GM03348 (cell line): ENCODE measurements around the gene PCP4L1.
"Not testable (repeated sequence)": the region's sequence is repeated elsewhere in the genome, so short reads cannot be mapped to it uniquely, and the experiment has no call there.

Experiments
- DNase-seq: peaks from one replicate; pipeline ENCODE4 v3.0.0; 2012; ENCODE audit warnings: low spot score

PCP4L1 gene

DNA sequence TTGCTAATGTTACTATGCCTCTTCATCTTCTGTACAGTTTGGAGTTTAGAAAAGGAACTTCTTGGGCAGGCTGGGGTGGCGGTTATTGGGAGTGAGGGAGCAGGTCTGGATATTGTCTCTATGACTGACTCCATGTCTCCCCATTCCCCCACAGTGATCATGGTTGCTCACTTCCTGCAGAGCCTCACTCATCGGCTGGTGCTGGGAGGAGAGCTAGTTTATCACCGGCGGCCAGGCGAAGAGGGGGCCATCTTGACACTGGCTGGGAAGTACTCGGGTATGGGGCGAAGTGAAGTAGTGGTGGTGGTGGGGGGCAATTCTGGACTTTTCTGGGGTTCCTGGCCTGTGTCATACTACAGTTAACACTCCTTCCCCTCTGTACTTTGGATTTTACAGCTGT is 30.5 kb upstream of the PCP4L1 start:
- DNase-seq = no peak

DNA sequence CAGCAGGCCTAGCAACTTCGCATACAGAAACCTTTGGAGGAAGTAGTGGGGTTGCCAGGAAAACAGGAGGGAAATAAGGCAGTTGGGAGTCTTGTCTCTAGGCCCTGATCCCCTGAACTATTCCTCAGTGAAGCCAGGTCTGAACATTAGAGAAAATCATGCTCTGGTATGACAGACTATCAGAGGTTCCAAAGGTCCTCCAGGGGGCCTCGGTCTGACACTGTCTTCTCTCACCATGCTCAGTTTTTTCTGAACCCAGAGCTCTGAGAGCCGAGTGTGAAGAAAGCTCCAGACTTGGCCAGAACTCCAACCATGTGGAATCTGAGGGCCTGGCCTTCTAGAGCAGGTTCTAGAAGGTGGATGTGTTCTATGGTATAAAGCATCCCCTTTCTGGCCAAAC is 28.6 kb upstream of the PCP4L1 start:
- DNase-seq = no peak

DNA sequence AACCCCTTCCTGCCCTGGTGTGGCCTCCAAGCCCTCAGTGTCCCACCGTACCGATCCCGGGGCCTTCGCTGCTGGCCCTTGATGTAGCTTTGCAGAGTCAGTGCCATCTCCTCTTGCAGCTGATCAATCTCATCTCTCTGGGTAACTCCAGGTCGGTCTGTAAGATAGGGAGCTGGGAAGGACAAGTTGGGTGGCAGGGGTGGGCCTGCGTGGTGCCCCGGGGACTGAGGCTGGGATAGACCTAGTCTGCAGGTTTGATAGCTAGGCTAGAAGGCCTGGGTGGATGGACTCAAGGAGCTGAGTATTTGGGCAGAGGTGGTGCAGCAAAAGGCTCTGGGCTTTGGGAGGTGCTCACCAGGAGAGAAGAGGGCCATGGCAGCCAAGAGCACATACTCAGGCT is 27.8 kb upstream of the PCP4L1 start:
- no peak for DNase-seq

DNA sequence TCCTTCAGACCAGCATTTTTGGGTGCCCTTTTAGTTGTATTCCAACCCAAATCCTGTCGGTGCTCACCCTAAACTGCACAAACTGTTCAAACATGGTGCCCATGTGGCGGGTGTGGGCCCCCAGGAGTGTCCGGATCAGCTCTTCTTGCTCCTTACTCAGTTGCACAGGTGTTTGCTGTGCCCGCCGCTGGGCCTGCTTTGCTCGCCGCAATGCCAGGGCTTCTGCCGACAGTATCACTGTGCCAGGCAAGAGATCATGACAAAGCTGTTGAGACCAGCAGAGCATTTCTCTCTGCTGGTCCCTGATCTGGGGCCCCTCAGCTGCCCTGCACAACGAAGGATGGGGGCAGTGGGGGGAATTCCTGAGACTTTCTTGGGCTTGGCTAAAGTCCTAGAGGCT is 25.4 kb upstream of the PCP4L1 start:
- DNase-seq = no peak

DNA sequence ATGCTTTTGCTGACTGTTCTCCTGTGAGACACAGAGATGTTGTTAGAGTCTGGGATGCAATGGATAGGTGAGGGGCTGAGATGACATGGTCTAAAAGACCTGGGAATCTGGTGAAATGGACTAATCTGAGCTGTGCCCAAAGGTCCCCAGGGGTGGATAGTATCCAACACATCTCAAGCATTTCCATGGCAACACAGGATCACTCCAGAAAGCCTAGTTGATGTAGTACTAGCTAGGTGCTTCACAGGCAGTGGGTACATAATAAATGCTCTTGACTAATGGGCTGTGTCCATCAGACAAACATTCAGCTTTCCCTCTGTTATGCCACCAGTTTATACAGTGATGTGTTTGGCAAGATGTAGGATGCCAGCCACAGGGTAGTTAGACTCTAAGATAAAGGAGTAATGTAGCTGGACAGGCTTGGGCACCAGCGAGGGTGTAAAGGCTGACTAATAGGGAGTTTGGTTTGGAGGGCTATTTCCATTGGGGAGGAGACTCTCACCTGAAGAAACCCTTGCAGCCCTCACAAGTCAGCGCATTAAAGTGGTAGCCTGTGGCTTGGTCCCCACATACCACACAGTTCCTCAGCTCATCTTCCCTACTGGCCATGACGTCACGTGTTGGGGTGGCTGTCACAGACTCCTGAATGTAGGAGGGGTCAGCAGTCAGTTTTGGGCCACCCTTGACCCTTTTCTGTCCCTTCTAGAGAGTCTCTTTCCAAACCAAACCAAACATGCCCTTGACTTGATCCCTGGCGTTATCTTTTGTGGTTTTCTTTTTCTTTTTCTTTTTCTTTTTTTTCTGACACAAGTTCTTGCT is 22.4 kb upstream of the PCP4L1 start:
- no peak for DNase-seq

DNA sequence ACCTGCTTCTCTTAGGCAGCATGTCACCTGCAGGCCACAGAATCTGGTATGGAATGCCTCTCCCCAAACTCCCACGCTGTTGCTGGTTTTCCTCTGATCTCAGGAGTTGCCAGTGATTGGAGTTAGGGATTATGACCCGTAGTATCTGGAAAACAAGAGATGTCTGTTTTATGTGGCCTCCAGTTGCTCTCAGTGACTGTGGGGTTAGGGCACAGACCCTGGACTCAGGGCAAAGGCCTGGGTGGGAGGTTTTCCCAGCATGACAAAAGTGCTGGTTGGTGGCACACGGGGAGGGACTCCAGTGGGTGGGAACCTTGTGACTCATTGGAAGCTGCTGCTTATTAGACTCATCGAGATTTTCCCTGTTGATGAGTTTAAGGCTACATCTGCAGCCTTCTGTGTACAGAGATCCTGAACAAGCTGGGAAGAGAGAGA is 20.5 kb upstream of the PCP4L1 start, which contains the start of gene NR1I3:
NR1I3 (minus strand) TSS at position 165 of the 435 bp plus-strand sequence. CDS start 1,638 bp downstream, outside the sequence.
- DNase-seq = peak; percentile 24

DNA sequence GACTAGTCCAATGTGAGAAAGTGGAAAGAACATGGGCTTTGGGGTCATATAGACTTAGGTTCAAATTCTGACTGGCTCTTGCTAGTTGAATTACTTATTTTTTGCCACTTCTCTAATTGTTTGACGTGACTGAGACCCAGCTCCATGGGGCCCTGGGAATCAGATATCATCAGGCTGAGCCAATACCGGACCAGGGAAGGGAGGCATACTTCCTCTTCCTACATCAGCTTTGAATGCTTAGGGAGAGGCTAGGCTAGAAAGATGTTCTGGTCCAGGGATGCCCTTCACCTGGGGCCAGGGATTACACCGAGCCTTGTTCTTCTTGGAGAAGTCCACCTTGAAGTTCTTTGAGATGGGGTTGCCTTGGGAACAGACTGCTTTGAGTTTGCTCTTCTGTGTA is 16.9 kb upstream of the PCP4L1 start:
- no peak for DNase-seq

DNA sequence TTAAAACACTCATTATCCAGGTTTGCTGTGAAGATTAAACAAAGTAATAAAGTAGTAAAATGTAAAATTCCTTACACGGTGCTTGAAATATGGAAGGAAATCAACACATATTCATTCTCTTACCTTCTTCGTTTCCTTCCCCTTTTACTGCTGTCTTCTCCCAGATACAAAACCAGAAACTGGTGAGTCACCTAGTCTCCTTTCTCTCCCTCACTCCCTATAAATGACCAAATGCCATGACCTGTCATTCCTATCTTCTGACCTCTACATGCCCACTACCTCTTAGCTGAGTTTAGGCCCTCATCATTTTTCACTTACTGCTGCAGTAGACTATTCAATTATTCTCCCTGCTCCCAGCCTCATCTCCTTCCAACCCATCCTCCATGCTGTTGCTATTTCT is 16.2 kb upstream of the PCP4L1 start:
- no peak for DNase-seq

DNA sequence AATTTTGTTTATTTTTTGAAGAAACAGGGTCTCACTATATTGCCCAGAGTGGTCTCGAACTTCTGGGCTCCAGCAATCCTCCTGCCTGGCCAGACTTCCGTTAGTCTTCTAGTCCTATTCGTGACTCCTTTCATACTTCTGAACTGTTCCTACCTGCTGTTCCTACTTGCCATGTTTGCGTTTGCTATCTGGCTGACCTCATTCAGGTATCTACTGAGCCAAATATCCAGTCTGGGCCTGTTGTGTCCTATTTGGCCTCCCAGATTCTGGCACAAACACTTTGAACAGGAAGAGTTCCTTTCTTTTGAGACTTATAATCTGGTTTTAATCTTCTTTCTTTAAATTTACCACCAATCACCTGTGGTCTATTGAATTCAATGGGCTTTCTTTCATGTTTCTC is 13.7 kb upstream of the PCP4L1 start:
- no peak for DNase-seq

DNA sequence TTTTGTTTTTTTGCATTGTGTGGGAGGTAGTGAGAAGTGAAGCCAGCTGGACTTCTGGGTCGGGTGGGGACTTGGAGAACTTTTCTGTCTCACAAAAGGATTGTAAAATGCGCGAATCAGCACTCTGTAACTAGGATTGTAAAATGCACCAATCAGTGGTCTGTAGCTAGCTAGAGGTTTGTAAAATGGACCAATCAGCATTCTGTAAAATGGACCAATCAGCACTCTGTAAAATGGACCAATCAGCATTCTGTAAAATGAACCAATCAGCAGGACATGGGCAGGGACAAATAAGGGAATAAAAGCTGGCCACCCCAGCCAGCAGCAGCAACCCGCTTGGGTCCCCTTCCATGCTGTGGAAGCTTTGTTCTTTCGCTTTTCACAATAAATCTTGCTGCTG is 8.4 kb upstream of the PCP4L1 start:
- not testable (repeated sequence) for DNase-seq

DNA sequence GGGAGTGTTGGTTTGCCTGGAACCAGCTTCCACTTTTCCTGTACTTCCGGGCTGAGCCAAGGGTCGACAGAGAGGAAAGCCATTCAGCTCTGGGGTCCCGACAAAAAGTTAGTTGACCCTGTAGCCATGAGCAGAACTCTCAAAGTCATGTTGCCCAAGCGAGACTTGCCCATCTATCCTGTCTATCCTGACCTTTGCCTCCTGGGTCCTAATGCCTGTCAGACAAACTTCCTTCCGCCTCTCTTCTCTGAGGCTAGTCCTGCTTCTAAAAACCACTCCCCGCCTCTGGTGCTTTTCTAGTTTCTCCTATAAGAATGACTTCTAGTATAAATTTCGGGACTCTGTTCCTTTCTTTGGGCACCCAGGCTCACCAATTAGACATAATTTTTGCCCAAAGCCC is 7.7 kb upstream of the PCP4L1 start:
- DNase-seq = no peak

DNA sequence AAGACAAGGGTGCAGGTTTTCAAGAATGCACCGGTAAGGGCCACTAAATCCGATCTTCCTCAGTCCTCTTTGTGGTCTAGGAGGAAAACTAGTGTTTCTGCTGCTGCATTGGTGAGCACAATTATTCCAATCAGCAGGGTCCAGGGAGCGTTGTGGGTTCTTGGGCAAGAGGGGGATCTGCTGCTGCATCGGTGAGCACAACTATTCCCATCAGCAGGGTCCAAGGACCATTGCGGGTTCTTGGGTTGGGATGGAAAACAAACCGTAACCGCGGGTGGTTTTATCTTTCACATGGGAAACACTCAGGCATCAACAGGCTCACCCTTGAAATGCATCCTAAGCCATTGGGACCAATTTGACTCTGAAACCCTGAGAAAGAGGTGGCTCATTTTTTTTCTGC is 7.0 kb upstream of the PCP4L1 start:
- no peak for DNase-seq

DNA sequence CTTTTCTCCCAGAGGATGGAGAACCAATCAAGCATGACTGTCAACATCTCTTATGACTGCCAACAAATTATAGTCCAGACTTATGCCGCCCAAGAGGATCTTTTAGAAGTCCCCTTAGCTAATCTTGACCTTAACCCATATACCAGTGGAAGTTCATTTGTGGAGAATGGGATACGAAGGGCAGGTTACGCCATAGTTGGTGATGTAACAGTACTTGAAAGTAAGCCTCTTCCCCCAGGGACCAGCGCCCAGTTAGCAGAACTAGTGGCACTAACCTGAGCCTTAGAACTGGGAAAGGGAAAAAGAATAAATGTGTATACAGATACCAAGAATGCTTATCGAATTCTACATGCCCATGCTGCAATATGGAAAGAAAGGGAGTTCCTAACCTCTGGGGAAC is 3.2 kb upstream of the PCP4L1 start:
- not testable (repeated sequence) for DNase-seq

DNA sequence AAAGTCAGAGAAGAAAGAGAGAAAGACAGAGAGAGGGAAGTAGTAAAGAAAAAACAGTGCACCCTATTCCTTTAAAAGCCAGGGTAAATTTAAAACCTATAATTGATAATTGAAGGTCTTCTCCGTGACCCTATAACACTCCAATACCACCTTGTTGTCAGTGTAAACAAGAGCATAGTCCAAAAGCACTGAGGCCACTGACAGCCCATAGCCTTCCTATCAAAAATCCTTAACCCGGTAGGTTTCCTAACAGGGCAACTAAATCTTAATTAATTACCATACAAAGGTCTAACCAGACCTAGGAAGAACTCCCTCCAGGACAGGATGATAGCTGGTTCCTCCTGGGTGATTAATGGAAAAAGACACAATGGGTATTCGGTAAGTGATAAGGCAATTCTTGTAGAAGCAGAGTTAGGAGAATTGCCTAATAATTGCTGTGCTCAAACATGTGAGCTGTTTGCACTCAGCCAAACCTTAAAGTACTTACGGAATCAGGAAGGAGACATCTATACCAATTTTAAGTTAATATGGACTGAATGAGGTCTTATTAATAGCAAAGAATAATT is 2.5 kb upstream of the PCP4L1 start:
- not testable (repeated sequence) for DNase-seq

DNA sequence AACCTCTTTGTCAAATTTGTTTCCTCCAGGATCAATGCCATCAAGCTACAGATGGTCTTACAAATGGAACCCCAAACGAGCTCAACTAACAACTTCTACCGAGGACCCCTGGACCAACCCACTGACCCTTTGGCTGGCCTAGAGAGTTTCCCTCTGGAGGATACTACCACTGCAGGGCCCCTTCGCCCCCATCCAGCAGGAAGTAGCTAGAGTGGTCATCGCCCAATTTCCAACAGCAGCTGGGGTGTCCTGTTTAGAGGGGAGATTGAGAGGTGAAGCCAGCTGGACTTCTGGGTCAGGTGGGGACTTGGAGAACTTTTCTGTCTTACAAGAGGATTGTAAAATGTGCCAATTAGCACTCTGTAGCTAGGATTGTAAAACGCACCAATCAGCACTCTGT is 1.4 kb upstream of the PCP4L1 start:
- not testable (repeated sequence) for DNase-seq

DNA sequence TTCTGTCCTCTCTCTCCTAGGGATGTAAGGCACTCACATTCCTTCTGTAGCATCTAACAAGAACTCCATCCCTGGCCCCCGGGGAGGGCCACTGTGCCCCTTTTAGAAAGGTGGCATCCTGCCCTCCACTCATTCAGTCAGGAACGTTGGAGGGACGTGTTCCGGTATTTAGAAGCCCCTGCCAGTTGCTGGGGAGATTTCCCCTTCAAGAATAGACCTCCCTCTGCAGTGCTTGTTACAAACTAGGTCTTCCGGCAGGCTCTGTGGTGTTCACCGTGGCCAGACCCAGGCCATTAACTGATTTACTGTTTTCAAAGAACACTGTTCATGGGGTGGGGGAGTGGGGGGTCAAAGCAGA is 779 bp downstream of the PCP4L1 start:
- DNase-seq = no peak

DNA sequence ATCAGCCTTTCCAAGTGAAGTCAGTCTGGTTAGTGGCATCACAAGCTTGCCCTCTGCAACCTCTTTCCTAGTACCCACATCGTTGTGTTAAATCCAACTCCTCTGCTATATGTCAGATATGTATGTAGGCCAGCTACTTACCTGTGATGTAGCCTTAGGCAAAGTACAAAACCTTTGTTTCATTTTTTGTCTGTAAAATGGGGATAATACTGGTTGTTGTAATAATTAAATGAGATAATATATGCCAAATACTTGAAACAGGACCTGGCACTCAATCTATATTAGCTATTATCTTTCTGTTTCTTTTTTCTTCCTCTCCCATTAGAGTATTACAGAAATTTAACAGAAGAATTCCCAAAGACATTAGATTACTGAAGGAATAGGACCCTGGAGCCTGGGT is 1.2 kb downstream of the PCP4L1 start:
- no peak for DNase-seq

DNA sequence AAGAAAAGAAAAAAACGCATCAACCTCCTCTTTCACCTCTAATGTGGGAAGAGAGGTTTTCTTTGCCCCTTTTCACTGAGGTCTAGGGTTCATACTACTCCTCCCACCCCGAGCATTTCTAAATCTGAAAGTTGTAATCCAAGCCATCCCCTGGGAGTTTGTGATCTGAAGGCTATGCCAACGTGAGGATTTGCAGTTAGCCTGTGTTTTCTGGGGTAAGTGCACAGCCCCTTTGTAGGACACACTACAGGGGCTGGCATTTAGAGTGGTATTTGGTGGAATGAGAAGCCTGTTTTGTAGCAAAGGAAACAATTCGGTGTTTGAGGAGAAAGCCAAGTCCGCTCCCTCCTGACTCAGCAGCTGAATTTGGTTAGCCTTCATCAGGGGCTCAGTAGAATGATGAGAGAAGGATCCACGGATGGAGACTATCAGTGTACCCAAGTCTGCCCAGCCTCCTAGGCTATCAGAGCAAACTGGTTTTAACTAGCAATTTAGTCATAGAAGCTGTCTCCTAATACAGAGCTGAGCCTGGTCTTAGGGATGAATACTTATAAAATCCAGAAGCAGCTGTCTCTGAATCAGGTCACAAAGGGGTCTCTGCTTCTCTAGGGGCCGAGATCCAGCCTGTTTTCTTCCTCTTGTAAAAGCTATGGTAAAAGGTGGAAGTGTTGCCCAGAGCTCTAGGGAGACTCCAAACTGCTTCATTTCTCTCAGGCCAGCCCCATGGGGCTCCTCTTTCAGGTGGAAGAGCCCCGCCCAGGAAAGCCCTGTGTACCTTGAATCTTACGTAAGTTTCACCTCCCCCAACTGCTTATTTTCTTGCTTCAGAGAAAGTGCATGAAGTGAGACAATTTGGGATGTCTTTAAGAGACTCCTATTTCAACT is 2.1 kb downstream of the PCP4L1 start:
- DNase-seq = no peak

DNA sequence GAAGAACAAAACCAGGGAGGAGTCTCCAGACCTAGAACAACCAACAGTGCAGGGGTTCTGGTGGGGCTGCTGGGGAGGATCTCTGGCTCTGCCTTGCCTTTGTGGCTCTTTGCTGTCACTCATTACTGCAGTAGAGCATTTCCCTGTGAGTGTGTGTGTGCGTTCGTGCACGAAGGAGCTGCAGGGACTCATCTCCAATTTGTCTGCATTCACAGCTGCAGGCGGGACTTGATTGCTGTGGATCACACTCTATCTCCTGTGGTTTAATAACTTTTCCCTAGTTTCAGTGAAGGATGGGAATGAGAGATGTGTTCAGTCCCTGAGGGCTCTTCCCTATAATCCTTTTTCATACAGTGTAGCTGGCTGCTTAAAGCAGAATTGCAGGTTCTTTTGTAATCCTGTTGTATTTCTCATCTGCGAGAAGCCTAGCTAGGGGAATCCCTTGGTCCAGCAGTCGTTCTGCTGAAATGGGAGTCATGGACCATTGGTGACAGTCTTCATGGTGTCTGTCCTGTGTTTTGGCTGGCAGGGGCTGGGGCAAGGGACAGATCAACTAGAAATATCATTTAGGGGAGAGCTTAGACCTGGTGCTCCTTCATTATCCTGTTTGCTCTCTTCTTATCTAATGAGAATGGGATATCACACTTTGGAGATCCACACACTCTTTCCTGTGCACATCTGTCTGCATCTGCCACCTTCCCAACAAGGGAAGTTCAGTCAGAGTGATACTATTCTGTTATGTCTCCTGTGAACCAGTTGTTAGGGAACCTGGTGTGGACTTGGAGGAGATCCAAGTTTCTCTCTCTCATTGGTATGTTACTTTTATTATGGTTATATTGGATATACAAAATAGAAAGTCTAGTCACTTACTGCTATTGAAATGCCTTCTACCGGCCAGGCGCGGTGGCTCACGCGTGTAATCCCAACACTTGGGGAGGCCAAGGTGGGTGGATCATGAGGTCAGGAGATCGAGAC is 3.0 kb downstream of the PCP4L1 start:
- no peak for DNase-seq

DNA sequence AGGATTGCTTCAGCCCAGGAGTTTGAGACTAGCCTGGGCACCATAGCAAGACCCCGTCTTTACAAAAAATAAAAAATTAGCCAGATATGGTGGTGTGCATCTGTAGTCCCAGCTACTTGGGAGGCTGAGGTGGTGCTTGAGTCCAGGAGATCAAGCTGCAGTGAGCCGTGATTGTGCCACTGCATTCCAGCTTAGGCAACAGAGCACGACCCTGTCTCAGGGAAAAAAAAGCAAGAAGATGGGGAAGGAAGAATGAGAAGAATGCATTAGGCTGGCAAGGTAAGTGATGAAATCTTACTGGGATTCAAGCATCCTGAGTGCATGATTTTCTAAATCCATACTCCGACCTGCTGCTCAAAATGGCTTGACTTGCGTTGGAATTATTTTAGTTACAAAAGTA is 6.8 kb downstream of the PCP4L1 start:
- DNase-seq = no peak

DNA sequence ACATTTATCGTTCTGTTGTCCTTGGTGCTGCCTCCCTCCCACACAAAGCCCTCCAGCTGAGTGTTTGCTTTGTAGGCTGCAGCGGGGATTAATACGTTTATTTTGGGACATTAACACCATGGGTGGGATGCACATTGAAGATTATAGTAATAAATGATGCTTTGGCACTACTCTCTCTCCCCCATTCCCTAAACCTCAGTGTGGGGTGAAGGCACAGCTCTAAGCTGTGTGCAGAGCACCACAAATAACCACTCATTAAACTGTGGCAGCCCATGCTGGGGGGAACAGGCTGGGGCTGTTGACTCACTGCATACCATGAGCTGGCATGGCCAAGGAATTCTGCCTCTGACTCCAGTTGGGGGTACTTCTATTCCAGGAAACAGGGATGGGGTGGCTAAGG is 7.7 kb downstream of the PCP4L1 start:
- no peak for DNase-seq

DNA sequence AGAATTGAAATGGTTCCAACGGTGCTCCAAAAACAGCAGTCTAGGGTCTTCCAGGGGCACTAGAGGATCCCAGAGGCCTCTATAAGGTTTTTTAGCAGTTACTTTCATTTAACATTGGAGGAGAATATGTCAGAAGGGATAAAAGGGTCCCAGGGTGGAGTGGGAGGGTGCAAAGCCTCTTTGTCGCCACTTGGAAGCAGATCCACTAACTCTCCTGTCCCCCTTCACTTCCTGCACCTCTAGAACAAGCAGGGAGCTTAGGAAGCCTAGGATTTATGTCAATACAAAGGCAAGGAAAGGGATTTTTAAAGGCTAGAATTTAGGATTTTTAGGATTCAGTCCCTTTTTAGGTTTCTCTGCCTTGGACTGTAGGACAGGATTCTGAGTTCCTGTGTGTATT is 8.3 kb downstream of the PCP4L1 start:
- no peak for DNase-seq
